Testis (tissue), 3 donors: ENCODE results near the gene TNFRSF13B. TPM values are rescaled to one million over a fixed set of nuclear protein-coding genes. Genes with fewer than 3 reads are reported as not detected.

Experiments
- DNase-seq: peaks from one replicate; pipeline ENCODE4 v3.0.0-alpha.2; 2019
- H3K27ac ChIP-seq, 2 donors: fragments of 200-600 bp; sonication (generic); one replicate each; pipeline ENCODE4 v1.5.1; 2019
- H3K27me3 ChIP-seq: fragments of 200-600 bp; sonication (generic); one replicate; pipeline ENCODE4 v1.5.1; 2019
- H3K36me3 ChIP-seq: fragments of 200-600 bp; sonication (generic); one replicate; pipeline ENCODE4 v1.5.1; 2017; ENCODE audit warnings: low read depth; ENCODE audit errors: missing control alignments
- H3K4me1 ChIP-seq: fragments of 200-600 bp; sonication (generic); one replicate; pipeline ENCODE4 v1.5.1; 2019
- H3K4me3 ChIP-seq, 2 donors: fragments of 200-600 bp; sonication (generic); one replicate each; pipeline ENCODE4 v1.5.1; 2017 to 2019
- H3K9me3 ChIP-seq: fragments of 200-600 bp; sonication (generic); one replicate; pipeline ENCODE4 v1.5.1; 2017
- POLR2A ChIP-seq: fragments of 450-650 bp; IDR thresholded peaks from one replicate; pipeline ENCODE4 v1.6.1; 2017; ENCODE audit warnings: antibody characterized with exemption, mild to moderate bottlenecking, moderate library complexity
- WGBS, 2 donors: methylation state at CpG; one replicate each; pipeline ENCODE4 v1.1.5; 2018; 5-methylcytosine and 5-hydroxymethylcytosine counted together
- intact Hi-C: fragments of 100-400 bp; cut with DNase I; formaldehyde crosslinking; loops from one replicate; pipeline ENCODE4 v1.15.1; 2023; ENCODE audit warnings: low total_unique reads
- polyA plus RNA-seq: library from polyadenylated mRNA; stranded (reverse); fragments of 350-450 nt; fragmentation: Illumina TruSeq; extraction: RNeasy Lipid Tissue Mini Kit (QIAGEN cat#74804); gene quantifications from one replicate; pipeline ENCODE4 v1.2.3, GENCODE V29; 2014; ENCODE audit warnings: low read depth, low replicate concordance; ENCODE audit not compliant: insufficient read depth
- total RNA-seq, 2 donors: library from RNA; depleted of rRNA; stranded (reverse); fragments of >200 nt; gene quantifications; one replicate each; pipeline ENCODE4 v1.2.3, GENCODE V29; 2016
- TF ChIP-seq, protein P1 (sequence below), 3 experiments: fragments of 450-650 bp in 2 of 3; fragments of 200-600 bp in 1 of 3; sonication (generic) in 1 of 3; IDR thresholded peaks; one replicate each; pipeline ENCODE4 v1.5.1; 2016 to 2019; ENCODE audit warnings: antibody characterized with exemption in 3 of 3, mild to moderate bottlenecking in 2 of 3, moderate library complexity in 1 of 3

Gene TNFRSF13B
- total and polyA plus RNA-seq, 3 donors from 2014 or later = 0.59 TPM; not detected in 2

DNA sequence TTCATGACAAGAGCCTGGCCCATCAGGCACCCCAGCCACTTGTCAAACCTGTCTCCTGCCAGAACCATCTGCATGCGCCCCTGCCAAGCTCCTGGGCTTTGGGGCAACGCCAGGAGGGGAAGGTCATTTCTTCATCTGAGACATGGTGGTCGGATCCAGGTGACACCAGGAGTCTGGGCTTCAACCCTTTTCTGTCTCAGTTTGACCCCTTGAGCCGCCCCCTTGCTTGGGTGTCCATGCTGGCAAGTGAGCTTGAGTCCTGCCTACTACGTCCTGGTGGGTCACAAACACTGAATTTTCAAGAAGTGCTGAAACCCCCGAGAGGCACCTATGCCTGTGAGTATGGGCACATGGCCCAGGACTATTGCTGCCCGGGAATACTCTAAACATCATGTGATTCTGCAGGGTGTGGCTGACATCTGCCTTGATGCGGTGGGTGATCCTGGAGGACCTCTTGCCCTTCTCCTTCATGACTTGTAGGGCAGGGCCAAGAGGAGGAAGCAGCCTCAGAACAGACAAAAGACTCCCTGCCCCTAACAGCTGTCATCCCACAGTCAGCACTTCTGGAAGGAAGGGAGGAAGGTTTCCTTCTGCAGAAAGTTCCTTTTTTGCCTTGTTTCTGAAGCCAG is 43.4 kb downstream of the TNFRSF13B start:
- Histone ChIP-seq H3K27ac (no peak overlapping the region), H3K4me1 (no peaks in the 10 kb centered on the region), H3K27me3 (no peaks in the 10 kb centered on the region), H3K9me3 (no peaks in the 10 kb centered on the region), H3K36me3 (no peaks in the 10 kb centered on the region), H3K4me3 (no peak overlapping the region)
- intact Hi-C loops = no loop called here
- 83 to 85% methylated on average over 5 to 8 of the region's 8 CpGs for WGBS, 2 donors
- no peak for TF ChIP-seq POLR2A
- TF ChIP-seq, protein P1, sequence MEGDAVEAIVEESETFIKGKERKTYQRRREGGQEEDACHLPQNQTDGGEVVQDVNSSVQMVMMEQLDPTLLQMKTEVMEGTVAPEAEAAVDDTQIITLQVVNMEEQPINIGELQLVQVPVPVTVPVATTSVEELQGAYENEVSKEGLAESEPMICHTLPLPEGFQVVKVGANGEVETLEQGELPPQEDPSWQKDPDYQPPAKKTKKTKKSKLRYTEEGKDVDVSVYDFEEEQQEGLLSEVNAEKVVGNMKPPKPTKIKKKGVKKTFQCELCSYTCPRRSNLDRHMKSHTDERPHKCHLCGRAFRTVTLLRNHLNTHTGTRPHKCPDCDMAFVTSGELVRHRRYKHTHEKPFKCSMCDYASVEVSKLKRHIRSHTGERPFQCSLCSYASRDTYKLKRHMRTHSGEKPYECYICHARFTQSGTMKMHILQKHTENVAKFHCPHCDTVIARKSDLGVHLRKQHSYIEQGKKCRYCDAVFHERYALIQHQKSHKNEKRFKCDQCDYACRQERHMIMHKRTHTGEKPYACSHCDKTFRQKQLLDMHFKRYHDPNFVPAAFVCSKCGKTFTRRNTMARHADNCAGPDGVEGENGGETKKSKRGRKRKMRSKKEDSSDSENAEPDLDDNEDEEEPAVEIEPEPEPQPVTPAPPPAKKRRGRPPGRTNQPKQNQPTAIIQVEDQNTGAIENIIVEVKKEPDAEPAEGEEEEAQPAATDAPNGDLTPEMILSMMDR (IDR thresholded peaks at IDR 0.05) = no peak
- DNase-seq = no peak

DNA sequence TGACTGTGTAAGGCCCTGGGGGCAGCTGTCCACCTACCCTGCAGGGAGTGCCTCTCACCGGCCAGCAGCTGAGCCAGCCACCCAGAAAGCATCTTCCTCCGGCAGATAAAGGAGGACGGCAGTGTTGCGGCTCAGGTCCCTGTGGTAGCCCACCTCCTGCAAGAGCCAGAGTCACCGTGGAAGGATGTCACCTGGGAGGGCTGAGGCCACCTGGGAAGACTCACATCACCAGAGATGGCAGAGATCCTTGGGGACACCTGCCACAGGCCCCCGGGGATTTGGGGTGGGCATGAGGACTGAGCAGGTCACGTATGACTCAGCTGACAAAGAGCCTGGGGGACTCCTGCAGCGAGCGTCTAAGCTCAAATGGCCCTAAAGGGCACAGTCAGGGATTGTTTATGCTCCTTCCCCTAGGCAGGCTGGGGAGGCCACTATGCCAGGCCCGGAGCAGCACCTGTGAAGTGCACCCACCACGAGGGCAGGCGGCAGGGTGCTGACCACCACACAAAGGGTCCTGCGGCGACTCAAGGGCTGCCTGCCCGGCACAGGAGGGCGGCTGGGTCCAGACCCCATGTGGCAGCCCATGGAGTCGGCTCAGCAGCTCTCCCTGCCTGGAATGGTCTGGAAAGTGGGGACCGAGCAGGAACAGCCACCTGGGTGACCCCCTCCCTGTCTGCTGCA is 44.1 kb downstream of the TNFRSF13B start:
- intact Hi-C loops = no loop called here
- H3K9me3 ChIP-seq = no peaks in the 10 kb centered on the region
- H3K36me3 ChIP-seq = no peaks in the 10 kb centered on the region
- H3K4me3 ChIP-seq = no peak overlapping the region
- no peak for DNase-seq
- no peaks in the 10 kb centered on the region for H3K27me3 ChIP-seq
- TF ChIP-seq, protein P1 (IDR thresholded peaks at IDR 0.05) = no peak
- no peak for TF ChIP-seq POLR2A
- 84 to 90% methylated on average over 2 to 18 of the region's 18 CpGs for WGBS, 2 donors
- no peak overlapping the region for H3K27ac ChIP-seq
- H3K4me1 ChIP-seq = no peaks in the 10 kb centered on the region

DNA sequence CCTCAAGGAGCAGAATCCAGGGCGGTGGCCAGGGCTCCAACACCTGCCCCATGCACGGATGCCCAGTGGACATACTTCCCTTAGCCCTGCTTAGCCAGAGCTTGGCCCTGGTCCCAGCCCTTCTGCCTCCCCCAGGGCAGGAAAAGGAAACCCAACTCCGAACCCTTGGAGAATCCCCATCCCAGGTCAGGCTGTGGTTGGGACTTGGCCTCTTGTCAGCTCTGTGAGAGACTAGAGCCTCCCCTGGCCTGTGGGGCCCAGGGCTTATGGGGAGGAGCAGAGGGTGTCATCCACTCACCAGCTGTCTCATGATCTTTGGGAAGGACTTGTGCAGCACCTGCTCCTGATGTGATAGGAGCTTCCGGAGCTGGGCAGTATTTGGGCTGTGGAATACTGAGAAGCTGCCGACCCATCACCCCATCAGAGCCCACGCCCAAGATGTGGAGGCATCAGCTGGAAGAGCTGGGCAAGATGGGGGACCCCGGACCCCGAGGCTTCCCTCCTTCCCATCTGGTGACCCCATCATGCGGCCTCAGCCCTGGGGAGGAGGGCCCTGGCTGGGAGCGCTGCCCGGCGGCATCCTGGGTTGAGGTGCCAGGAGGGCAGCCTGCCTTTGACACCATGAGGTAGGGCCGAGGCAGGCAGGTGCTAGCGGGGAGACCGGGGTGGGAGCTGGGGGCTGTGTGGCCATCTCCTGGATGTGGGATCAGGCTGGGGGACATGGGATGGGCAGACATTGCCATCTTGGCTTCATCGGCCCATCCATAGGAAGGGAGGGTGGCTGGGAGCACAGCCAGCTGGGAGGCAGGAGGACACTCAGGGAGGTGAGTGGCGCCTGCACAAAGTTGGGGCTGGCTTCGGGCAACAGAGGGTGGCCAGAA is 45.1 kb downstream of the TNFRSF13B start:
- no peak overlapping the region for H3K4me3 ChIP-seq
- H3K27ac ChIP-seq = no peak overlapping the region
- no peaks in the 10 kb centered on the region for H3K9me3 ChIP-seq
- WGBS, 2 donors = 91 to 94% methylated on average over 7 to 18 of the region's 18 CpGs
- no peaks in the 10 kb centered on the region for H3K4me1 ChIP-seq
- no peaks in the 10 kb centered on the region for H3K36me3 ChIP-seq
- DNase-seq = no peak
- no peaks in the 10 kb centered on the region for H3K27me3 ChIP-seq
- TF ChIP-seq, protein P1 (IDR thresholded peaks at IDR 0.05) = no peak
- no peak for TF ChIP-seq POLR2A
- intact Hi-C loops = no loop called here

DNA sequence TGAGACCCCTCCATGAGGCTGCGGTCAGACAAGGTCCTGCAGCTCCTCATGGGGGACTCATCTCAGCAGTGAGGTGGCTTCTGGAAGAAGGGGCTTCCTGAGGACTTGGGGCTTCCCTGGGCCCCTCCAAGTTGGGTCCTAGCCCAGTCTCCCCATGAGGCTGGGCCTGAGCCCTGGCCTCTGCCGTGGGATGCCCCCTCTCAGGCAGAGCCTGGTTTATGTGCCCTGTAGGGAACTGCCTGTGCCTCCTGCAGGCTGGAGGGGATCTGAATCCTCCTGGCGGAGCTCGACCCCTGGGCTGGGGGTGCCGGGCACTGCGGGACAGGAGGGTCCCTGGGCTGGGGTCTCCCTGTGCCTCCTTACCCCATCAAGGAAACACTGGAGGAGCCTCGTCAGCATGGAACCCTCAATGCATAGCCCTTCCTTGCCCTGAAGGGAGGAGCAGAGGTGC is 45.8 kb downstream of the TNFRSF13B start:
- WGBS, 2 donors = 94% methylated on average over 7 of the region's 7 CpGs; no CpG with 5 or more reads in 1 of the 2 donors
- no peaks in the 10 kb centered on the region for H3K9me3 ChIP-seq
- intact Hi-C loops = no loop called here

More for the DNA sequence above, 45.8 kb downstream of the TNFRSF13B start:
- Histone ChIP-seq H3K4me1 (no peaks in the 10 kb centered on the region), H3K4me3 (no peak overlapping the region), H3K36me3 (no peaks in the 10 kb centered on the region), H3K27ac (no peak overlapping the region), H3K27me3 (no peaks in the 10 kb centered on the region)
- DNase-seq = no peak
- TF ChIP-seq POLR2A = no peak
- TF ChIP-seq, protein P1 (IDR thresholded peaks at IDR 0.05) = no peak
